ENCODE measurements around the gene PLD4.

Gene PLD4

GRCh38 chr14:104893435-104894207 lies 31.1 kb upstream of the PLD4 start:
- H3K36me3 ChIP-seq (ENCODE audit: control insufficient read depth, low read length), result no peaks in the 10 kb centered on the region
- H3K4me2 ChIP-seq (ENCODE audit: low read length), result no peak overlapping the region
- no peak overlapping the region for H3K4me3 ChIP-seq (ENCODE audit: low read length)
- H3K79me2 ChIP-seq (ENCODE audit: control insufficient read depth, low read length), result no peaks in the 10 kb centered on the region
- no peaks in the 10 kb centered on the region for H4K20me1 ChIP-seq (ENCODE audit: control insufficient read depth, insufficient read depth, low read depth, low read length)
- H3K4me1 ChIP-seq (ENCODE audit: control insufficient read depth, low read length), result no peaks in the 10 kb centered on the region; the same call in 1 of the 2 replicates
- H3F3A ChIP-seq (ENCODE audit: control insufficient read depth, insufficient read depth), result no peaks in the 10 kb centered on the region
- TF ChIP-seq, protein P1, sequence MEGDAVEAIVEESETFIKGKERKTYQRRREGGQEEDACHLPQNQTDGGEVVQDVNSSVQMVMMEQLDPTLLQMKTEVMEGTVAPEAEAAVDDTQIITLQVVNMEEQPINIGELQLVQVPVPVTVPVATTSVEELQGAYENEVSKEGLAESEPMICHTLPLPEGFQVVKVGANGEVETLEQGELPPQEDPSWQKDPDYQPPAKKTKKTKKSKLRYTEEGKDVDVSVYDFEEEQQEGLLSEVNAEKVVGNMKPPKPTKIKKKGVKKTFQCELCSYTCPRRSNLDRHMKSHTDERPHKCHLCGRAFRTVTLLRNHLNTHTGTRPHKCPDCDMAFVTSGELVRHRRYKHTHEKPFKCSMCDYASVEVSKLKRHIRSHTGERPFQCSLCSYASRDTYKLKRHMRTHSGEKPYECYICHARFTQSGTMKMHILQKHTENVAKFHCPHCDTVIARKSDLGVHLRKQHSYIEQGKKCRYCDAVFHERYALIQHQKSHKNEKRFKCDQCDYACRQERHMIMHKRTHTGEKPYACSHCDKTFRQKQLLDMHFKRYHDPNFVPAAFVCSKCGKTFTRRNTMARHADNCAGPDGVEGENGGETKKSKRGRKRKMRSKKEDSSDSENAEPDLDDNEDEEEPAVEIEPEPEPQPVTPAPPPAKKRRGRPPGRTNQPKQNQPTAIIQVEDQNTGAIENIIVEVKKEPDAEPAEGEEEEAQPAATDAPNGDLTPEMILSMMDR (IDR thresholded peaks at IDR 0.05; ENCODE audit: low read depth, low read length, poor library complexity, severe bottlenecking), result no peak
- TF ChIP-seq EZH2phosphoT487 (IDR thresholded peaks at IDR 0.05; ENCODE audit: borderline replicate concordance, low read length), result no peak
- no peaks in the 10 kb centered on the region for H3K9me3 ChIP-seq (ENCODE audit: control insufficient read depth, insufficient read depth, low read length)
- no peaks in the 10 kb centered on the region for H3K9me2 ChIP-seq (replicated peaks; ENCODE audit: control insufficient read depth, low read length)
- no peaks in the 10 kb centered on the region; the same call in 1 of the 2 replicates for H3K27me3 ChIP-seq (ENCODE audit: control insufficient read depth, low read length)
- no peak overlapping the region for H3K27ac ChIP-seq (ENCODE audit: low read depth, low read length)

DNA sequence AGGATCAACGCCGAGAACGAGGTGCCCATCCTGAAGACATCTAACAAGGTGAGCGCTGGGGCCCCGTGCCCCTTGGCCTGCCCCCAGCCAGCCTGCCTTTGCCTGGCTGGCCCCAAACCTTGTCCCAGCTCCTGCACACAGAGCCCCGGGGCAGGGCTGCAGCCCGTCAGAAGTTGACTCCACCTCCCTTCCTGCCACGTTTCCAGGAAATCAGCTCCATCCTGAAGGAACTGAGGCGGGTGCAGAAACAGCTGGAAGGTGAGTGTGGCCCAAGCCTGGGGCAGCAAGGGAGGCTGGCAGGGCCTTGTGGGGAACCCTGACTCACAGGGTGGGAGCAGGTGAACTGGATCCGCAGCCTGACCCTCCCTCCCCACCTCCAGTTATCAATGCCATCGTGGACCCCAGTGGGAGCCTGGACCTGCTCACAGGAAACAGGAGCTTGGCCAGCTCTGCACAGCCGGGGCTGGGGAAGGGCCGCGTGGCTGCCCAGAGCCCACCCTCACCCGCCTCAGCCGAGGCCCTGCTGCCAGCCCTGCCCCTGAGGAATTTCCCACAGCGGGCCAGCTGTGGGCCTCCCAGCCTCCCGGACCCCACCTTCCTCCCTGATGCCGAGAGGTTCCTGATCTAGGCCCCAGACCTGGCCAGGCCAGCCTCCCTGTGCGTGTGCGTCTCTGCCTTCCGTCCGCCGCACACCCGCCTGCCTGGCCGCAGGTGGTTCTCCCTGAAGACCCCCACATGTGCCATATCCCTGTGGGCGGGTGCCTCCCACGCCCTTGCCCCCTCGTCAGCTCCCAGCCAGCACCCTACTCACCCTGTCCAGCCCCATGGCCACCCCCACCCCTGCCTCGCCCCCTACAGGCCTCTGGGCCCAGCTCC lies 30.1 kb upstream of the PLD4 start:
- Histone ChIP-seq H3K4me1 (ENCODE audit: control insufficient read depth, low read length) (no peaks in the 10 kb centered on the region; the same call in 1 of the 2 replicates), H3K27ac (ENCODE audit: low read depth, low read length) (no peak overlapping the region), H3K27me3 (ENCODE audit: control insufficient read depth, low read length) (no peaks in the 10 kb centered on the region; the same call in 1 of the 2 replicates), H4K20me1 (ENCODE audit: control insufficient read depth, insufficient read depth, low read depth, low read length) (no peaks in the 10 kb centered on the region), H3K36me3 (ENCODE audit: control insufficient read depth, low read length) (no peaks in the 10 kb centered on the region), H3K9me2 (replicated peaks; ENCODE audit: control insufficient read depth, low read length) (no peaks in the 10 kb centered on the region), H3K4me3 (ENCODE audit: low read length) (no peak overlapping the region), H3K79me2 (ENCODE audit: control insufficient read depth, low read length) (no peaks in the 10 kb centered on the region), H3F3A (ENCODE audit: control insufficient read depth, insufficient read depth) (no peaks in the 10 kb centered on the region), H3K9me3 (ENCODE audit: control insufficient read depth, insufficient read depth, low read length) (no peaks in the 10 kb centered on the region), H3K4me2 (ENCODE audit: low read length) (no peak overlapping the region)
- no peak for TF ChIP-seq EZH2phosphoT487 (IDR thresholded peaks at IDR 0.05; ENCODE audit: borderline replicate concordance, low read length)
- TF ChIP-seq, protein P1 (IDR thresholded peaks at IDR 0.05; ENCODE audit: low read depth, low read length, poor library complexity, severe bottlenecking), result no peak

DNA sequence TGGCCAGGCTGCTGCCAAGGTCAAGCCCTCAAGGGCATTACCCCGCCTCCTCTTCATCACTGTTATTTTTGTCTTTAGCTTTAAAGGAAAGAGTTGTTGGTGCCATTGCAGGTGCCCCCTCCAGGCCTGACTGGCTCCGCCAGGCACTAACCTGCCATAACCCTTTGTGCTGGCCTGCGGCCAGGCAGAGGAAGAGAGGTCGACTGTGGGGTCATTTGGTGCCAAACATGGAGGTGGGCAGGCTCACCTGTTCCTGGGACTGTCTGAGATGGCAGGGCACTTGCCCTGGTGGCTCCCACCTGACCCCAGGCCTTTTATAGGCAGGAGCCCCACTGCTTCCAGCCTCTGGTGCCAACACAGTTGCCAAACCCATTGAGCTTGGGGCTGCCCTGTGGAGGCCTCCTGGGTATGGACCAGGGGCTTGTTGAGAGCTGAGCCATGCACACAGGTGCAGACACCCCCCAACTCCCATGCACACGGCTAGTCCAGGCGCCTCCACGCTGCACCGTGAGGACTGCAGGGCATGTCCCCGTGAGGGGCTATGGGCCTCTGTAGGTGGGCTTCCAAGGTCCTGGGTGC lies 29.4 kb upstream of the PLD4 start:
- no peaks in the 10 kb centered on the region for H4K20me1 ChIP-seq (ENCODE audit: control insufficient read depth, insufficient read depth, low read depth, low read length)
- H3K9me3 ChIP-seq (ENCODE audit: control insufficient read depth, insufficient read depth, low read length), result no peaks in the 10 kb centered on the region
- H3K4me1 ChIP-seq (ENCODE audit: control insufficient read depth, low read length), result no peaks in the 10 kb centered on the region; the same call in 1 of the 2 replicates
- no peak overlapping the region for H3K4me2 ChIP-seq (ENCODE audit: low read length)
- H3F3A ChIP-seq (ENCODE audit: control insufficient read depth, insufficient read depth), result no peaks in the 10 kb centered on the region
- no peaks in the 10 kb centered on the region for H3K79me2 ChIP-seq (ENCODE audit: control insufficient read depth, low read length)
- no peak for TF ChIP-seq EZH2phosphoT487 (IDR thresholded peaks at IDR 0.05; ENCODE audit: borderline replicate concordance, low read length)
- TF ChIP-seq, protein P1 (IDR thresholded peaks at IDR 0.05; ENCODE audit: low read depth, low read length, poor library complexity, severe bottlenecking), result no peak
- no peaks in the 10 kb centered on the region for H3K36me3 ChIP-seq (ENCODE audit: control insufficient read depth, low read length)
- peaks cover 4% of the 10 kb centered on the region; the same call in 1 of the 2 replicates for H3K27me3 ChIP-seq (ENCODE audit: control insufficient read depth, low read length)
- no peak overlapping the region for H3K27ac ChIP-seq (ENCODE audit: low read depth, low read length)
- no peaks in the 10 kb centered on the region for H3K9me2 ChIP-seq (replicated peaks; ENCODE audit: control insufficient read depth, low read length)
- H3K4me3 ChIP-seq (ENCODE audit: low read length), result no peak overlapping the region
